Activated CD8-positive, alpha-beta memory T cell treated with anti-CD3 and anti-CD28 coated beads, Interleukin-2, amount 50 U/mL, for 4 hours (primary cell): ENCODE data around the gene GRAMD1A.
"Not testable (repeated sequence)": the region's sequence is repeated elsewhere in the genome, so short reads cannot be mapped to it uniquely, and the experiment has no call there.

Source experiments
- DNase-seq: peaks from one replicate; pipeline ENCODE4 v3.0.0-alpha.2; 2020

The GRAMD1A gene

DNA sequence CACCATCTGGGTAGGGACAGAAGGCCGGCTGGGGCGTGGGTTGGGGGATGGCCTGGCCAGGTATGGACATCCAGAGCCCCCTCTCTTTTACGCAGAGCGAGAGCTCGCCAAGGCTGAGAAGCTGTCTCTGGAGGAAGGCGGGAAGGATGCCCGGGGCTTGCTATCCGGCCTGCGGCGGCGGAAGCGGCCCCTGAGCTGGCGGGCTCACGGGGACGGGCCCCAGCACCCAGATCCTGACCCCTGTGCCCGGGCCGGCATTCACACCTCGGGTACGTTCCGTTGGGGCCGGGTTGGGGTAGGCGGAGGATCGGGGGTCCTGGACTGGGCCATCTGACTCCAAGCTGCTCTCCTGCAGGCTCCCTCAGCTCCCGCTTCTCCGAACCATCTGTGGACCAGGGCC lies 21.5 kb downstream of the GRAMD1A start:
- DNase-seq: no peak

DNA sequence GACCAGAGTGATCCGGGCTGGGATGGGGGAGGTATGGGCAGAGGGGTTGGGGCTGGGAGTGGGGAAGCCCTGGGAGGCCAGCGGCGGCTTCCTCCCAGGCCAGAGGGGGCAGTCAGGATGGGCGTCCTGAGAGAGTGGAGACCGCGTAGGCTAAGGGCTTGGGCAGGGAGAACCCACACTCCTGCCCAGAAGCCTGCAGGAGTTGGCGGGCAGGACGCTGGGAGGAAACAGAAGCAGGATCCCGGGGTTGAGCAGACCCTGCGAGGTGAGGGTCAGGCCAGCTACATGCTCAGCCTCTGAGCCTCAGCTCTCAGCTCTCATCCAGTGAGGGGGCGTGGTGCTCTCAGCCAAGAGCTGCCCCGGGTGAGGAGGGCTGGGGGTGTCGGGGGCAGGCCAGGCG lies 22.3 kb downstream of the GRAMD1A start:
- no peak for DNase-seq

DNA sequence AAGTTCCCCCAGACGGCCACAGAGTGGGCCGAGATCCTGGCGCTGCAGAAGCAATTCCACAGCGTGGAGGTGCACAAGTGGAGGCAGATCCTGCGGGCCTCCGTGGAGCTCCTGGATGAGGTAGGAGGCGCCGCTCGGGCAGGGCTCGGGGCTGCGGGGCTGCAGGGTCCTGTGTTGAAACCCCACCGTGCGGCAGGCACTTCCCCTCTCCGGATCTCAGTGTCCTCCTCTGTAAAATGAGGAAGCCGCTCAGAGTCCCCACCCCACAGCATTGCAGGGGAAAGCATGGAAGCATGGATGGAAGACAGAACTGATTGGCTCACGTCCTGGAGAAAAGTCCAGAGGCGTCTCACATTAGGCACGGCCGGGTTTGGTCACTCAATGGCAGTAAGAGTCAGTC lies 23.3 kb downstream of the GRAMD1A start:
- DNase-seq: no peak

DNA sequence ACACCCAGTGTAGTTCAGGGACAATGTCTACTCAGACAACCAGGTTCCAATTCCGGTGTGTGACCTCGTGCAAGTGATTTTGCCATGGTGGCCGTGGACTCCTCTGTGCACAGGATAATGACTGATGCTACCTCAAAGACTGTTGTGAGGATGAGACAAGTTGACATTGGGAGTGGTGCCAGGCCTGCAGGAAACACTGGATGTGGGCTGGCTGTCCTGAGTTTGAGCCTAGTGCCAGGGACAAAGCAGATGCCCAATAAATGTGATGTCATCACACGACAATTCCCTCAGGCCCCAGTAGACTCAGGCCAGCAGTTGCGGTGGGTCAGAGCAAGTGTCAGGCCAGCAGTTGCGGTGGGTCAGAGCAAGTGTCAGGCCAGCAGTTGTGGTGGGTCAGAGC lies 24.0 kb downstream of the GRAMD1A start:
- DNase-seq: no peak

DNA sequence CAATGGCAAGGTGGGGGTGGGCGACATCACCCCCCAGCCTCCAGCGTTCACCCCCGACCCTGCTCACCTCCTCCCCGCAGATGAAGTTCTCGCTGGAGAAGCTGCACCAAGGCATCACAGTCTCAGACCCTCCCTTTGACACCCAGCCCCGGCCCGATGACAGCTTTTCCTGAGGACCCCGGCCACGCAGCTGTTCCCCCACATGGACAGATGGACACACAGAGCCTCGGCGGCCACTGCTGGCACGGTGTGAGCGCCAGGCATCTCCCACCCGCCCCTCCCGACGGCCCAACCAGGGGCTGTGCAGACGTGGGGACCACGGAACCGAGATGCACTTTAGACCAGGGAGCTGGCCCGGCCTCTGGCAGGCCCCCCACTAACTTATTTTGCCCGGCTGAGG lies 25.8 kb downstream of the GRAMD1A start:
- DNase-seq: no peak

DNA sequence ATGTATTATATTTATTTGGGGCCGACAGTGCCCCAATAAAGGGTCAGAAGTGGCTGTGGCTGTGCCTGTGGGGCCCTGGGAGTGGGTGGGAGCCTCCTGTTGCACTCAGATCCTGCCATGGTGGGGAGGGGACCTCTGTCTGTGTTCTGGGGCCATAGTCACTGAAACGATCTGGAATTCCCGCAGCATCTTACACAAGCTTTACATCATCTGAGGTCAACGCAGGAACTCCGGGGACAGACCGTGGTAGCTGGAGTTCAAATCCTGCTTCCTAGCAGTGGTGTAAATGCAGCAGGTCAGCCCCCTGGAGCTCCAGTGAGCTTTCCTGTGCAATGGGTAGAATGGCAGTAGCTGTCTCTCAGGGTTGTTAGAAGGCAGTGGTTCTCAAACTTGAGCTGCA lies 26.3 kb downstream of the GRAMD1A start:
- no peak for DNase-seq

DNA sequence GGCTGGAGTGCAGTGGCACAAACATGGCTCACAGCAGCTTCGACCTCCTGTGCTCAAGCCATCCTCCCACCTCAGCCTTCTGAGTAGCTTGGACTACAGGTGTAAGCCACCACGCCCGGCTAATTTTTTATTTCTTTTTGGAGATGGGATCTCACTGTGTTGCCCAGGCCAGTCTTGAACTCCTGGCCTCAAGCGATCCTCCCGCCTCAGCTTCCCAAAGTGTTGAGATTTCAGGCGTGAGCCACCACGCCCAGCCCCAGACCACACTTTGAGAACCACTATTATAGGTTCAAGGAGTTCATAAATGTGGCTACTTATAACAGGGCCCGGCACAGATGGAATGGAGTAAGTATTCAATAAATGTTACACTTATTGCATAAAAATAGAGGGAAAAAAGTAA lies 26.9 kb downstream of the GRAMD1A start:
- no peak for DNase-seq

DNA sequence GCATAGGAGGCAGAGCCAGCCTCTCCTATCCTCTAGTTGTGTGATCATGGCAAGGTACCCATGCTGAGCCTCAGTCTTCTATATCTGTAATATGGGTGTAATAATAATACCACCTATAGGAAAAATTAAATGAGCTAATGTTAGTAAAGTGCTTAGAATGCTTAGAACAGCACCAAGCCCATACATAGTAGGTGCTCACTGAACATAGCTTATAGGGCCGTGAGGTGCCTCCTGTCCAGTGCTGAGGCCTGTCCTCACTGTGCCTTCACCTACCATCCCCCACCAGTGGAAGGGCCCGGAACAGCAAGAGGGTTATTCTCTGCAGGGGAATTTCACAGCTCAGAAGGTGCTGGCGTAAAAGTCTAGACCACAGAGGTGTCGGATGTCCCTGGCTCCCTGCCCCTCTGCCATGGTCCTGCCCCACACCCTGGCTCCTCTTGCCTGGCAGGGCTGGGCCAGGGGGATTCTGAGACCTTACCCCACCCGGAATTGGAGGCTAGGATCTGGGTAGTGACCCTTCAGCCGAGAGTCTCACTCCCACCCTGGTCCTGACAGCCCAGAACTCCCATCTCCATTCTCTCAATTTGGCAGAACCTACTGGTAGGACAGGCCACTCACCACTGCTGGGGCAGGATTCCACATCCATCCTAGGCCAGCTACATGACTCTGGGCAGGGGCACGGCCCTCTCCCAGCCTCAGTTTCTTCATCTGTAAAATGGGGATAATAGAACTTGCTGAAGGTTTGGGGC lies 27.9 kb downstream of the GRAMD1A start:
- DNase-seq: no peak

DNA sequence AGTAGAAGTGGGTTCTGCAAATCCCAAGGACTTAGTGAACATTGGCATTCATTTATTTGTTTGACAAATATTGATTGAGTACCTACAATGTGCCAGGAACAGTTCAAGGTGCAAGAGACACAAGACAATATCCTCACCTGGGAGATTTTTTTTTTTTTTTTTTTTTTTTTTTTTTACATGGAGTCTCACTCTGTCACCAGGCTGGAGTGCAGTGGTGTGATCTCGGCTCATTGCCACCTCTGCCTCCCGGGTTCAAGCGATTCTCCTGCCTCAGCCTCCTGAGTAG lies 28.4 kb downstream of the GRAMD1A start:
- not testable (repeated sequence) for DNase-seq

DNA sequence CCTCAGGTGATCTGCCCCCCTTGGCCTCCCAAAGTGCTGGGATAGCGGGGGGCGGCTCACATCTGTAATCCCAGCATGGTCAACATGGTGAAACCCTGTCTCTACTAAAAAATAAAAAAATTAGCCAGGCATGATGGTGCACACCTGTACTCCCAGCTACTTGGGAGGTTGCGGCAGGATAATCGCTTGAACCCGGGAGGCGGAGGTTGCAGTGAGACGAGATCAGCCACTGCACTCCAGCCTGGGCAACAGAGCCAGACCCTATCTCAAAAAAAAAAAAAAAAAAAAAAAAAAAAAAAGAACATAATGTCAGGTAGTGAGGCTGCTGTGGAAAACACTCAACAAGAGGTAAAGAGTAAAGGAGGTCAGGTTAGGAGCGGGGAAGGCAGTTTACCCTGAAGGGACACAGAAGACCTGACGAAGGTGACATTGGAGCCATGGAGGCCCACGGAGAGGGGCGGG lies 29.2 kb downstream of the GRAMD1A start:
- DNase-seq: not testable (repeated sequence)

DNA sequence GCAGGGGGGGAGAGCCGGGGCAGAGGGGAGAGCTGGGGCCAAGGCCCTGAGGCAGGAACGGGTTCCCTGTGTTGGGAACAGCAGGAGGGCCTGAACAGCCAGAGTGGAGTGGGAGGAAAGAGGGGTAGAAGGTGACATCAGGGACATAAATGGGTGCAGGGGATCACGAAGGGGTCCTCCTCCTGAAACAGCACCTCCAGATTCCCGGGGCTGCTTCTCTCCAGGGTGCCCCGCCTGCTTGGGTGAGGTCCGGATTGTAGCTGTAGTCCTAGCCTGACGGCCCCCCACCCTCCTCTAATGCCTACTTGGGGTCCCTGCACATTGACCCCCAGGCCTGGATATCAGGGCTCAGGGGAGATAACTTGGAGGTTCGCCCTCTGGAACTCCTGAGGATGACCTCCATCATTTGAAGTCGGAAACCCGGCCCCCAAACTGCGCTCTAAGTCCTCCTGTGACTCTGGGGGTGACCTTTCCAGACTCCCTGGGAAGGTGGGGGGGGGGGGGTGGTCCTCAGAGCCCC lies 29.7 kb downstream of the GRAMD1A start:
- DNase-seq: no peak

DNA sequence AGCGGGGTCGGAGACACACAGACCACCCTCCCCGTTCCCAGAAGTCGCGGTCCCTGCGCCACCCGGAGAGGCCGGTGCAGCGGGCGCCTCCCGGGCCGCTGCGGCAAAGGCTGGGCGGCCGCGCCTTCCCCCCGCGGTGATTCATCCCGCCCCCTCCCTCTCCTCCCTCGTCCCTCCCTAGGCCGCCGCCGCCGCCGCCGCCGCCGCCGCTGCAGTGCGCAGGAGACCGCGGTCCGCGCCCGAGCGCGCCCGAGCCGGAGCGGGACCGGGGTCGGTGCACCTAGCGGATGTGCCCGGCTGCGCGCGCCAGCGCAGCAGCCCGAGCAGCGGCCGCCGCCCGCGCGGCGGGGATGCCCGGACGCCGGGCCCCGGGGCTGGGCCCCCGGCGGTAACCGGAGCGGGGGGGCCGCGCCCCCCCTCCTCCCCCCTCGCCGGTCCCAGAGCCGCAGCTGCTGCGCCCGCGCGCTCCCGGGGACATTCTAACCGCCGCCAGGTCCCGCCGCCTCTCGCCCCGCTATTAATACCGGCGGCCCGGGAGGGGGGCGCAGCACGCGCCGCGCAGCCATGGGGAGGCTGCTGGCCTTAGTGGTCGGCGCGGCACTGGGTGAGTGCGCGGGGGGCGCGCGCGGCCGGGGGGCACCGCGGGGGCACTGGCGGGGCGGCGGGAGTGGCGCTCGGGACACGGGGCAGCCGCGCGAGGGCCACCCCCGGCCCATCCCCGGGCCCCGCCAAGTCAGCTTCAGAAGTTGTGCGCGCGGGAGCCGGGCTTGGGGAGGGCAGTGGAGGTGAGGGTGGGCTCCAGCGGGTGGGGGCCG lies 30.3 kb downstream of the GRAMD1A start, which contains the start of gene SCN1B:
SCN1B (plus strand) TSS at position 214 of the 815 bp plus-strand sequence; CDS start at position 565, 351 bp downstream.
- peak; percentile 78 for DNase-seq

DNA sequence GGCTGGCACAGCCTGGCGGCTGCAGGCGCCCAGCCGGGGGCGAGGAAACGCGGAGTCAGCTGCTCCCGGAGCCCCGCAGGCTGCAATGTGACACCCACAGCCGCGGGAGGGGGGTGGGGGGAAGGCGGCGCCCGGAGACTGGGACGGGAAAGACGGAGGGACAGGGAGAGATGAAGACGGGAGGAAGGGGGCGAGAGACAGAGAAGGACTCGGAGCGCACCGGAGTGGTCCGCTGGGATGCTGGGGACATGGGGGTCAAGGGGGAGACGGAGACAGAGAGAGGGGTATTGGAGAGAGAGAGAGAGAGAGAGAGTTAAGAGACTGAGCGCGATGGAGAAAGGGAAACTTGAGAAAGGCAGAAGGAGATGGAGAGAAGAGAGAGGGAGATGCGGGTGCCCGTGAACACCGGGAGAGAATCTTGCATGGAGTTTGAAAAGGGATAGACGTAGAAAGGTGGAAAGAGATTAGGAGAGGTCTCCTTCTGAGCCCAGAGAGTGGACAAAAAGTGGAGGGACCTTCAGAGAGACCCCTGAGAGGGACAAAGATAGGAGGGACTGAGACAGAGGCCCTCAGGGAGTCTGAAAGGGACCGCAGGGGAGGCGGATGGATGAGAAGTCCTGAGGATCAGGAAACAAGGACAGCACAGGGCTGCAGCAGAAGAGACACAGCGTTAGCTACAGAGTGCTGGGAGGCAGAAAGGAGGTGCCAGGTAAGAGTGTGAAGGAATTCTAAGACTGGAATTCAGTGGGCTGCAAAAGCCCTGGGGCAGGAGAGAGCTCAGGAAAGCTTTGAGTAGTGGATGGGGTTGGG lies 31.2 kb downstream of the GRAMD1A start:
- no peak for DNase-seq

DNA sequence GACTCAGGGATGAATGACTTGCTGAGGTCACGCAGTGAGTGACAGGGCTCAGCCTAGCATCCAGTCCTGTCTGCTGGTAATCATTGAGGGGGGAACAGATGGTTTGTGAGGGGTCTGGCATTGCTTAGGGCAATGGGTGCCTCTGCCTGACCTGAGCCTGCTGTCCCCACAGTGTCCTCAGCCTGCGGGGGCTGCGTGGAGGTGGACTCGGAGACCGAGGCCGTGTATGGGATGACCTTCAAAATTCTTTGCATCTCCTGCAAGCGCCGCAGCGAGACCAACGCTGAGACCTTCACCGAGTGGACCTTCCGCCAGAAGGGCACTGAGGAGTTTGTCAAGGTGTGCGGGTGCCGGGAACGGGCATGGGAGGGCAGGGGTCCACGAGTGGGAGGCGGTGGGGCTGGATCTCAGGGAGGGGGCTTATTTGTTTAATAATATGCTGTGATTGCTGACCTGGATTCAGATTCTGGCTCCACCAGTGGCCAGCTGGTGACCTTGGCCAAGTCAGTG lies 32.3 kb downstream of the GRAMD1A start:
- DNase-seq: no peak

DNA sequence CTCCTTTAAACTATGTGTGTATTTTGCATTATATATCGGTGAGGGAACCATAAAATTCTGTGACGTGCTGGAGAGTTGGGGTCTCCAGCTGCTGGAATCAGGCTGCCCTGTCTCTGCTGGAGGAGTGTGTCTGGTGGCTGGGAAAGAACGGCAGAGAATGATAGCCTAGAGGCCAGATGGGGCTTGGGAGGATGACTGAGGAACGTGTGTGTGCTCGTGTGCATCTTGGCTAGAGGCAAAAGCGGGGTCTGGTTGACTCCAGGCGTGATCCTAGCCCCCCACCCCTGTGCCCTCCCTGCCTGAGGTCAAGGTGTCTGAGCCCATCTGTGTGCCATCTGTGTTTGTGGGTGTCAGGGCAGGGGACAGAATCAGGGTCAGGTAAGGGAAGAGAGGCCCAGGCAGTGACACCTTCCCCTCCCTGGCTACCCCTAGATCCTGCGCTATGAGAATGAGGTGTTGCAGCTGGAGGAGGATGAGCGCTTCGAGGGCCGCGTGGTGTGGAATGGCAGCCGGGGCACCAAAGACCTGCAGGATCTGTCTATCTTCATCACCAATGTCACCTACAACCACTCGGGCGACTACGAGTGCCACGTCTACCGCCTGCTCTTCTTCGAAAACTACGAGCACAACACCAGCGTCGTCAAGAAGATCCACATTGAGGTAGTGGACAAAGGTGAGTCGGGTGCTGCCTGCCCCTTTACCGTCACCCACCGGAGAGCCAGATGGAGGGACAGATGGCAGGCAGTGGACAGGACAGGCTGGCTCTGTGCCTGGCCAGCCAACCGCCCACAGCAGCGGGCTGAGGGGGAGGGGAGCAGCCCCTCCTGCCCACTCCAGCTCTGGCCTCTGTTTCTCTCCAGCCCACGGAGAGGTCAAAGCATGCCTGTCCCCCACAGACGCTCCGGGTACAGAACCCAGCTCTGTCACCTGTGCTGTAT lies 33.2 kb downstream of the GRAMD1A start:
- DNase-seq: no peak

DNA sequence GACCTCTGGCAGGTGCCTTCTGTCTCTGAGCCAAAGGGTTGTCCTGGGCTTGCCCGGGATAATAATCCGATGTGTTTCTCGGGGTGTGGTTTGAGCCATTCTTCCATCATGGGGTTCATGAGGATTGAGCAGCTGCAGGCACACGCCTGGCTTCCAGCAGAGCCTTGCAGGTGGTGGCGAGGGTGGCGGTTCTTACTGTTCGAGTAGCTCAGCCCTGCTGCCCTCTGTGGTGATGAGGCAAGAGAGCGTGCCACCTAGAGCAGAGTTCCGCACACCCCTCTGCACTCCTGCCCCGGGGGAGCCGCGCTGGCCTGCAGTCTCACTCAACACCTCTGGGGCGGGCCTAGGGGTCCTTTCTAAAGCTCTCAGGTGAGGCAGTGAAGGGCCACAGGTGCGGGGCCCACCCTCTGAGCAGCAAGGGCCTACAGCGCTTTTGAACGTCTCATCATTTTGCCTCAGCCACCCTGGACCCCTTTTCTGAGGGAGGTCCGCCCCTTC lies 33.9 kb downstream of the GRAMD1A start:
- DNase-seq: no peak

DNA sequence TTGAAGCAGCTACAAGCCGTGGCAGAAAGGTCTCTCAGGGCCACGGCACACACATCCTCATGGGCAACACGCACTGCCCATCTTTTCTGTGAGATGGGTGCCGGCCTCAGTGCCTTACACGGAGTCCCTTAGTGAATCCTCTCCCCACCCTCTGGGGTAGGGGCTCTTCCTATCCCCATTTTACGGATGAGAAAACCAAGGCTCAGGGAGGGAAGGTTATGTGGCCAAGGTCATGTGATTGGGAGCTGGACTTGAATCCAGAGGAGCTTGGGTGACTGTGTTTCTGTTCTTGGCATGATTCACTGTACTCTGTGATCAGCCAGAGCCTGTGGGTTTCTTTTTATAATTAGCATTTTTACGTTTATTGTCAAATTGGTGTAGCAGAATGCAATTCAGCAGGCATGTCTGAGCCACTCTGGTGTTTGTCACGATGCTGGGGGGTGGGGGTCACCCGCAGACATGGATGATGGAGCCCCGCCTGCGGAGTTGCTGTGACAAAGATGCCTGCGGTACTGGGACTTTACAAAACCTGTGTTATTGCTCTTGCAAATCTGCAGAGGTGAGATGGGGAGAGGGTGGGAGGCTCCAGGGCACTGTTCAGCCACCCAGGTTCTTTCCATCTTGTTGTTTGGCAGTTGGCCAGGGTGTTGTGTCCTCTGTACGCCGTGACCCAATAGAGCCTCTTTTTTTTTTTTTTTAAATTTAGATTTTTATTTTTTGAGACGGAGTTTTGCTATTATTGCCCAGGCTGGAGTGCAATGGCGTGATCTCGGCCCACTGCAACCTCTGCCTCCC lies 34.7 kb downstream of the GRAMD1A start:
- no peak for DNase-seq

DNA sequence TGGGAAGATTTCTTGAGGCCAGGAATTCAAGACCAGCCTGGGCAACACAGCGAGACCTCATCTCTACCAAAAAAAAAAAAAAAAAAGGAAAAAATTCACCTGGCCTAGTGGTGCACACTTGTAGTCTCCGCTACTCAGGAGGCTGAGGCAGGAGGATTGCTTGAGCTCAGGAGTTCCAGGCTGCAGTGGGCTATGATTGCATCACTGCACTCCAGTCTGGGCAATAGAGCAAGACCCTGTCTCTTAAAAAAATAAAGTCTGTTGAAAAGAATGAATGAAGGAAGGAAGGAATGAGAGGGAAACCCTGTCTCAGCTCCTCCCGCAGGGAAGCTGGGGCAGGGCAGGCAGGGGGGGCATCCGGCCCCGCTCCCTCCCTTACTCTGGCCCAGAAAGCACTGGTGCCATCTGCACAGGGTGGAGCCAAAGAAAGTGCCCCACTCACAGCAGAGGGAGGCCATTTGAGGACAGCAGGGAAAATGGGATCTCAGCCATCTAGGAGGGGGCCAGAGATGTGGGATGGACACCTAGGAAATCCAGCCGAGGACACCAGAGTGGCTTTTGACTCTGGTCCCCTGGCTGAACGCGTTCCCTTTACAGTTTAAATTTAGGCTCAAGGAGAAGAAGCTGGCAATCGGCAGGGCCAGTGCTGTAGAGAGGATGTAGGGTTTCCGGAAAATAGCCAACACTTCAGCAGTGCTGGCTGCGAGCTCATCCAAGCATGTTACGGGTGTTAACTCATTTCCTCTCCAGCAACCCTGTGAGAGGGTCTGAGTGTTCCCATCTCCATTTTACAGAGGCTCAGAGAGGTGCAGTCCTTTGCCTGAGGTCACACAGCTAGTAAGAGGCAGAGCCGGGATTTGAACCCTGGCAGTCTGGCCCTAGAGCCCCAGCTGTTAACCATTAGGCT lies 37.8 kb downstream of the GRAMD1A start:
- no peak for DNase-seq

DNA sequence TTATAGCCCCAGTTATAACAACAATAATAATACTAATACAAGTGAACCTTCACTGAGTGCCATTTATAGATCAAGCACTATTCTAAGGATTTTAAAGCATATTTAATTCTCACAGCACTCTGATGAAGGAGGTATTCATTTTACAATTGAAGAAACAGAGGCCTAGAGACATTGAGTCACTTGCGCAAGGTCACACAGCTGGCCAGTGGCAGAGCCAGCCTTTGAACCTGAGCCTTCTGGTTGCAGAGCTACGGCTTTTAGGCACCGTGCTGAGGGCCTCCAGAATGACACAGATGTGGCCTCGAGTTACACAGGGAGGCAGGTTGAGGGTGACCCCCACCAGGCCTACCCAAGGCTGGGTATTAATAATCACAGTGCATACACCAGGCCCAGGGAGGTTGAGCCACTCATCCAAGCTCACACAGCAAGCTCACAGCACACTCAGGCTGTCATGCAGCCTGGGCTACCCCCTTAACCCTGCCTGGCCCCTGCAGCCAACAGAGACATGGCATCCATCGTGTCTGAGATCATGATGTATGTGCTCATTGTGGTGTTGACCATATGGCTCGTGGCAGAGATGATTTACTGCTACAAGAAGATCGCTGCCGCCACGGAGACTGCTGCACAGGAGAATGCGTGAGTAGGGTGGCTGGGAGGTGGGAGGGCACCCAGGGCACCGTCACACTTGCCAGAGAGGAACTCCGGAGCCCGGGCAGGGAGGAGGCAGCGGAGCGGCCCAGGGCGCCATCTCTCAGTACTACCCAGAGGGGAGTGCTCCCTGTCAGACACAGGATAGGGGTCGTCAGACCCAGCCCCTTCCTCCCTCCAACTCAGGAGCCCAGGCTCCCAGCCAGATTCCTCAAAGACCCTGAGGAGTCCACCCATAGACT lies 38.7 kb downstream of the GRAMD1A start:
- no peak for DNase-seq
